ENCODE measurements around the gene STX8. TPM values are rescaled to one million over a fixed set of nuclear protein-coding genes. Genes with fewer than 3 reads are reported as not detected.
A peak's percentile ranks its signal among the peaks of the same experiment; 100 is the strongest.

STX8 gene
- total and polyA plus RNA-seq, 12 donors: 53.3 to 80.1 (median 63.9) TPM

GRCh38 chr17:9475101-9475658, 100.4 kb downstream of the STX8 start:
- Histone ChIP-seq H3K9me3 (no peaks in the 10 kb centered on the region), H3K27ac (no peak overlapping the region), H3K36me3 (no peaks in the 10 kb centered on the region), H3K4me3 (no peak overlapping the region), H3K27me3 (no peaks in the 10 kb centered on the region), H3K4me1 (peaks cover 0 to 19% (median 7%) of the 10 kb centered on the region in 9 donors)
- no peak for ATAC-seq
- WGBS, 2 donors: 89 to 90% methylated on average over 4 of the region's 4 CpGs
- intact Hi-C loops (cut with DNase I): no loop called here
- DNase-seq: no peak
- TF ChIP-seq CTCF (IDR thresholded peaks at IDR 0.05): no peak

GRCh38 chr17:9473711-9474110, 101.9 kb downstream of the STX8 start:
- ATAC-seq (no peak), DNase-seq (no peak)
- intact Hi-C loops (cut with DNase I): no loop called here
- Histone ChIP-seq H3K9me3 (no peaks in the 10 kb centered on the region), H3K4me1 (peaks cover 0 to 23% (median 7%) of the 10 kb centered on the region in 9 donors), H3K4me3 (no peak overlapping the region), H3K36me3 (no peaks in the 10 kb centered on the region), H3K27ac (no peak overlapping the region), H3K27me3 (no peaks in the 10 kb centered on the region)
- TF ChIP-seq CTCF (IDR thresholded peaks at IDR 0.05): no peak
- WGBS, 2 donors: 74 to 75% methylated on average over 4 of the region's 4 CpGs

GRCh38 chr17:9472541-9472940, 103.1 kb downstream of the STX8 start:
- DNase-seq (peak; percentile 22 to 36), ATAC-seq (peak; percentile 86 to 93 (median 91))
- intact Hi-C loops (cut with DNase I): no loop called here
- peaks cover 0 to 23% (median 7%) of the 10 kb centered on the region in 9 donors for H3K4me1 ChIP-seq
- H3K27me3 ChIP-seq: no peaks in the 10 kb centered on the region
- 59 to 66% methylated on average over 3 of the region's 3 CpGs for WGBS, 2 donors
- H3K36me3 ChIP-seq: no peaks in the 10 kb centered on the region
- no peak for TF ChIP-seq CTCF (IDR thresholded peaks at IDR 0.05)
- no peak overlapping the region for H3K4me3 ChIP-seq
- H3K27ac ChIP-seq: peak overlapping the region in 1 of 10 donors; percentile 3
- H3K9me3 ChIP-seq: no peaks in the 10 kb centered on the region

GRCh38 chr17:9472094-9472493, 103.5 kb downstream of the STX8 start:
- TF ChIP-seq CTCF (IDR thresholded peaks at IDR 0.05): no peak
- no peaks in the 10 kb centered on the region for H3K9me3 ChIP-seq
- H3K36me3 ChIP-seq: no peaks in the 10 kb centered on the region
- H3K4me3 ChIP-seq: no peak overlapping the region
- H3K27ac ChIP-seq: no peak overlapping the region
- 88 to 98% methylated on average over 5 of the region's 5 CpGs for WGBS, 2 donors
- DNase-seq (no peak), ATAC-seq (peak in 1 of 8 donors; percentile 21)
- H3K27me3 ChIP-seq: no peaks in the 10 kb centered on the region
- intact Hi-C loops (cut with DNase I): no loop called here
- peaks cover 0 to 23% (median 8%) of the 10 kb centered on the region in 9 donors for H3K4me1 ChIP-seq
